HG02885 (cell line): Measurements from ENCODE around the gene PIK3R4.

Experiments
- ATAC-seq: cut with Tn5 transposase; IDR thresholded peaks from one replicate; pipeline ENCODE4 v1.9.1; 2021; ENCODE audit warnings: mild to moderate bottlenecking; ENCODE audit not compliant: unreplicated experiment, poor library complexity

The PIK3R4 gene

DNA sequence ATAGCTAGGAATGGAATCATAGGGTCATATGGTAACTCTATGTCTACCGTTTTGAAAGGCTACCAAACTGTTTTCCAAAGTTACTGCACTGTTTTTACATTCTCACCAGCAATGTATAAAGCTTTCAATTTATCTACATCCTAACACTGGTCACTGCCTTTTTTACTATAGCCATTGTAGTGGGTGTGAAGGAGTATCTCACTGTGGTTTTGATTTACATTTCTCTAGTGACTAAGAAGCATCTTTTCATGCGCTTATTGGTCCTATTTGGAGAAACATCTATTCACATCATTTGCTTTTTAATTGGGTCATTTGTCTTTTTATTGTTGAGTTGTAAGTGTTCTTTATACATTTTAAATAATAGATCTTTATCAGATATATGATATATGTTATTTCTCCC is 53.3 kb downstream of the PIK3R4 start:
- no peak for ATAC-seq

DNA sequence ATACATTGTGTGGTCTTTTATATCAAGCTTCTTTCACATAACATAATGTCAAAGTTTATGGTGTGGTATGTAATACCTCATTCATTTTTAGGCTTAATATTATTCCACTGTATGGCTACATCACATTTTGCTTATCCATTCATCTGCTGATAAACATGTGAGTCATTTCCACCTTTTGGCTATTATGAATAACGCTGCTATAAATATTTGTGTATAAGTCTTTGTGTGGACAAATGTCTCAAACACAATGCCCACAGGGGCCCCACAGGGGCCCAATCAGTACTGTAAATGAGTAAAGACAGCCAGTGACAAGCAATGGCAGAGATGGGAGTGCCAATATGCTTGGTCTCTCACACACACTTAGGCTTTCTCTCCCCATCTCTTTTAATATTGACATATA is 54.2 kb downstream of the PIK3R4 start:
- ATAC-seq = no peak

DNA sequence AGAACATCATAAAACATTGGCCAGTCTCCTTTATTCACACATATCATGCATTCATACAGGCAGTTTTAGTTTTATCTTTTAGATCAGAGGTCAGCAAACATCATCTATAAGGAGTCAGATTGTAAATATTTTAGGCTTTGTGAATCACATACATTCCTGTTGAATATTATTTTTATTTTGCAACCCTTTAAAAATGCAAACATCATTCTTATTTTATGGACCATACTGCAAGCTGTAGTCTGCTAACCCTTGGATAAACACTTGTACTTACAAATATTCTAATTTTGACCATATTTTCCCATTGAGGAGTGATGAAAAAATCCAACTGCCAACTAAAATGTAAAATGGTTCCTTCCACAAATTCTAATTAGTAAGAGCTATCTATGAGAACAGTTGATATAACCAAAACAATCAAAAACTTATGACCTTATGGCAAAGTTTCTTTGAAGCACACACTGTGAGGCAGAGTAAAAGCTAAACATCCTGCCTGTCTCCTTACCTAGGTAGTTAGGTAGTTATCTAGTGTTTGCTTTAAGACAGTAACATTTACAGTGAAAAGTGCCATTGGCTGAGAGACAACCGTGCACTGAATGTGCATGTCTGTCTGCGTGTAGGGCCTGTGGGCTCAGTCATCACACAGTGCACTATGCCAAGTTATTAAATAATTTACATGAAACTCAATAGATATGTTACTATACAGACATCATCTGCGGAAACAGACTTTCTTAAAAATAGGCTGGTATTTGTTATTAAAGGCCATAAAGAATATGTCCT is 57.7 kb downstream of the PIK3R4 start:
- ATAC-seq = no peak

DNA sequence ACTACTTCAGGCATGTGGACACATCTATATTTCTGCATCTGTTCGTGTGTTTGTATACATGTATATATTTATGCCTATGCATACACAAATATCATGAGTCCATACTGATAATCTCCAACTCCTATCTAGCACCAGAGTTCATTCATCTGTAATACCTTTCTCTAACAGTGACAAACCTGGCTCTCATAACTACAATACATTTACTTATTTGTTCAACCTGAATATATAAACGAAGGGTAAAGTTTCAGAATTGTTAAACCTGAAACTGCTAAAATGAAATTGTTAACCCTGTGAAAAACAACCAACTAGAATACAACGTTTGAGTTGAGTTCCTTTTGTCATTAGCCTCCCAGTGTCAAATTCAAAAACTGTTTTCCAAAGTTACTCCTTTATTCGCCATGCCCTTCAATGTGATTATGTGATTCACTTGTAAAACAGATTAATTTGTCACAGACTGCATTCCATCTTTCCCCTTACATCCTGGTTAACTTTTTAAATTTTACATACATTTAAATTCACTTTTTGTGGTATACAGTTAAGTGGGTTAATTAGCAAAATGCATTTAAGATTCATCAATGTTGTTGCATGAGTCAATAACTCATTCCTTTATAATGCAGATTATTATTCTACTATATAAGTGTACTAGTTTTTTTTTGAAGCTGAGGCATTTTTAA is 58.5 kb downstream of the PIK3R4 start:
- ATAC-seq = peak; percentile 70

GRCh38 chr3:130687327-130687726 is 59.3 kb downstream of the PIK3R4 start:
- no peak for ATAC-seq

GRCh38 chr3:130686833-130687232 is 59.8 kb downstream of the PIK3R4 start:
- no peak for ATAC-seq

DNA sequence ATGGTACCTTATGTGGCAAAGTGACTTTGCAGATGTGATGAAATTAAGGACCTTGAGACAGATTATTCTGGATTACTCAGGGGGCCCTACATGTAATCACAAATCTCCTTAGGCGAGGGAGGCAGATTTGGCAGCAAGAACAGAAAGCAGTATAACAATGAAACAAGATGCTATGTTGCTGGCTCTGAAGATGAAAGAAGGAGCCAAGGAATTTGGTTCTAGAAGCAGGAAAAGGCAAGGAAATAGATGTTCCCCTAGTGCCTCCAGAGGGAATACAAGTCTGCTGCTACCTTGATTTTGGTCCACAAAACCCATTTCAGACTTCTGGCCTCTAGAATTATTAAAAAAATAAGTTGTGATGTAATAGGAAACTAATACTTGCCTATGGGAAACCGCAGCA is 64.5 kb downstream of the PIK3R4 start:
- ATAC-seq = no peak

DNA sequence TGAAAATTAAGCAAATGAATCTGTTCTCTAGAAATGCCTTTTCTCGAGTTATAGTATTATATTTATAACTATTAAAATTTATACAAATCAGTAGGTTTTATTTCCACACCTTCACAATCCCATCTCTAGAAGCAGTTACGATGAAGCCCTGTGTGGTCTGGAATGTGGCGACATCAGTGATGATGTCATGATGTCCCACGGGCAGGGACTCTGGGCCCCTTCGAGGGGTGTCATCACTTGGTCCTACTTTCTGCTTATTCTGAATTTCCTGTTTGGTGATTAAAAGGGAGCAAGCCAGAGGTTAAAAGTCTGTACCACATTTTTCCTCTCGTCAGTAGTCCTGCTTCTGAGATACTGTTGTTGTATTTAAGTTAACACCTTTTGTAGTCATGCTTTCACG is 67.4 kb downstream of the PIK3R4 start:
- no peak for ATAC-seq

- no peak for ATAC-seq
These were observed 69.3 kb downstream of the PIK3R4 start for GRCh38 chr3:130677343-130677742.

DNA sequence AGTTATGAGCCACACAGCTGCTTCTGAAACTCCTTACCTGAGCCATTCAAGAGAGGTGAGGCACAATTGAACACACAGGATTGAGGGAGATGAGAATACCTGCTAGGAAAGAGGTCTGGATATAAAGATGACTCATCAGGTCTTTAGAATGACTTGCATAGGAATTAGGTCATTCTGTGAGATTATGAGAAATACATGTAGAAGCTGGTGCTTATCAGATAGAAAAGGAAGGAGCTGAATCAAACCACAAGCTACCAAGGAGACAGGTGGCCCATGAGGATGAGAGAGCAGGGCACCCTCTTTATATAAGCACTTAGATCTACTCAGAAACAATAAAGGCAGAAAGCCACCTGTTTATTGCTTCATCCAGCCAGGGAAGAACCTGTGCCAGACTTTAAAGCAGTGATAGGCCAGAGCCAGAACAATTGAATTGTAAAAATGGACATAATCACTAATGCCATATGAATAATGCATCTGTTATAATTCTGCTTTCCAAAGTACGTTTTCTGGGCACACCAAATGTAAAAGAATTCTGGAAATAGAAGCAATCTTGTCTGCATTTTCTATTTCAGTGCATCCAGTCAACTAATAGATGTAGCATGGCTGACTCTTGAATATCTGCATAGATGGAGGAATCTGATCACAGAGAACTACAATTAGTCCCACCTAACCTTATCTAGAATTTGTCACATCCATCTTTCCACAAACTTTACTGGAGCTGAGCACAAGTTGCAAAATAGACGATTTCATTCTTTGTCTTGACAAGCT is 74.9 kb downstream of the PIK3R4 start:
- no peak for ATAC-seq

GRCh38 chr3:130669740-130670139 is 76.9 kb downstream of the PIK3R4 start:
- no peak for ATAC-seq

- ATAC-seq = no peak
These were observed 83.5 kb downstream of the PIK3R4 start for GRCh38 chr3:130663092-130663491.

- no peak for ATAC-seq
These were observed 84.1 kb downstream of the PIK3R4 start for GRCh38 chr3:130662501-130662996.

DNA sequence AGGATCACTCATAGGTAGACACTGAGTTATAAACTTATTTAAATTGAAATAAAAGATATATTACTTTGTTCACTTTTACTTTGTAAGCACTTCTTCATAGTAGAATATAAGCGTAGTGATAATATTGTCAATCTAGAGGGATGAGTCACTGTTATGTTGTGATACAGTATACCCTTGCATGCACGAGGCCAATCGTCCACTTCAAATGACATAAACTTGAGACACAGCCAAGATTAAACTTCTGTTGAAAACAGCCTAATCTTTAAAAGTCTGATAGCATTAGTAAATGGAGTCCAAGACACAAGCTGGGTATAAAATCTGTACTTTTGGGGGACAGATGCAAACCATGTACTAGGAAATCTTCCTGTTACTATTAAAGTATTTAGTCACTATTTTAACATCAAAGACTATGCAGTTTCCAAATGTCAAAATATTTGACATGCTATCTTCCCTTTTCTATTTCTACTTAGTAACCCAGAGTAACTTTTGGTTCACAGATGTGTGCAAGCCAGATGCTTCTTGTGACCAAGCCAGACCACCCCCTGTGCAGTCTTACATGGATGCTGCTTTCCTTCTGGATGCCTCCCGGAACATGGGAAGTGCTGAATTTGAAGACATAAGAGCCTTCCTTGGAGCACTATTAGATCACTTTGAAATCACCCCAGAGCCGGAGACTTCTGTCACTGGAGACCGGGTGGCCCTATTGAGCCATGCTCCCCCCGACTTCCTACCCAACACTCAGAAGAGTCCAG is 85.3 kb downstream of the PIK3R4 start:
- no peak for ATAC-seq

DNA sequence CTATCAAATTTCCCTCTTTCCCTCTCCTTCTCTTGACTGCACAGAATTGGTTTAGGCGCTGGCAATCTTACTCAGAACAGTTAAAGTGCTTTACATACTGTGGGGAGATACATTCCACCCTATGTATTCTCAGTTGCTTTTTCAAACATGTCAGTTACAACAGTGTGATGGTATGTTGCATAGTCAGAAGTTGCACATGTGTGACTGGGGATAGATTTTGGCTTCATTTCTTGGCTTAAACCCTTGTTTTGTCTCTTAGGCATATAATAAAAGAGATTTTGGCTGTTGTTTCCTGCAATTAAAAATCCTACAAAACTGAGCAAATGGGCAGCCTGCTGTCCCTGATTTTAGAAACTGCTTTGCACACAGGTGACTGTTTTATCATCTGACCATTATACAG is 86.7 kb downstream of the PIK3R4 start:
- ATAC-seq = no peak

GRCh38 chr3:130658678-130659077 is 88.0 kb downstream of the PIK3R4 start:
- no peak for ATAC-seq

- ATAC-seq = no peak
These were observed 90.0 kb downstream of the PIK3R4 start for GRCh38 chr3:130656627-130657026.

DNA sequence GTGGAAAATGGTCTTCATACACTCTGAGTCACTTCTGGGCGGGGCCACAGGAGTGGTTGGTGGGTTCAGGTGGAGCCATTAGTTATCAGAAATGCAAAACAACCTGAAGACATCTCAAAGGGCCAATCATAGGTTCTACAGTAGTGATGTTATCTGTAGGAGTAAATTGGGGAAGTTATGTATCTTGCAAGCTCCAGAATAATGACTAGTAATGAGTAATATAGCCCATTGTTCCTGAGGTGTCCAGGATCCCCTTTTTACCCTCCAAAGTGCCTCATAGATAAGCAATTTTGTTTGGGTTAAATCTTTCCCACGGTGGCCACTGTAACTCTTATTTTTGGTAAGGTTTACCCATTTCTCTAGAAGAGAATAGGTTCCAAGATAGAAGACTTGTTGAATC is 91.7 kb downstream of the PIK3R4 start:
- ATAC-seq = no peak

DNA sequence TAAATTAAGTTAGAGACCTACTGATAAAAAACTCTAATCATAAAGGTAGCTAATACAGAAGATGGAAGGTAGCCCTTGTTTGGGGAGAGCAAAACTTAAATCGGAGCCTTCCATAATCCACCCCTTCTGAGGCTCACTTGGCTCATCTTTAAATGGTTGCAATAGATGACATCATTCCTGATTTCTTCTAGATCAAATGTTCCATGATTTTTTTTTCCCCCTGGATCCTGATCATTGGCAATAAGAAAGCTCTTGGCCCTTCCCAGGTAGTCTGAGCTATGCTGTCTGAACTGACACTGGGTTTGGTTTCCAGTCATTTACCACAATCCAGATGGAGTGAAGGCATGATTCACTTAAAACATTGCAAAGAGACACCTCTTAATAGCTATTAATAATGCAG is 92.5 kb downstream of the PIK3R4 start:
- no peak for ATAC-seq

DNA sequence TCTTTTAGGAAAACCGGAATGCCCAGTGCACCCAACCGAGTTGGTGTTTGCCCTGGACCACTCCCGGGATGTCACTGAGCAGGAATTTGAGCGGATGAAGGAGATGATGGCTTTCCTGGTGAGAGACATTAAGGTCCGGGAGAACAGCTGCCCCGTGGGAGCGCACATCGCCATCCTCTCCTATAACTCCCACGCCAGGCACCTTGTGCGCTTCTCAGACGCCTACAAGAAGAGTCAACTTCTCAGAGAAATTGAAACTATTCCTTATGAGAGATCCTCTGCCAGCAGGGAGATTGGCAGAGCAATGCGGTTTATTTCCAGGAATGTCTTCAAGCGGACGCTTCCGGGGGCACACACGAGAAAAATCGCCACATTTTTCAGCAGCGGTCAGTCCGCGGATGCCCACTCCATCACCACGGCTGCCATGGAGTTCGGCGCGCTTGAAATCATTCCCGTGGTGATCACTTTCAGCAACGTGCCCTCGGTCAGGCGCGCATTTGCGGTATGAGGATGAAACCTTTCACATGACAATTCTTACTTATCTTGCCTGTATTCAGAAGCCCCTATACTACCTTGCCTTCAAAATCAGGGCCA is 97.5 kb downstream of the PIK3R4 start:
- ATAC-seq = no peak
